Measurements from ENCODE around the gene KMT2A. TPM values are rescaled to one million over a fixed set of nuclear protein-coding genes. Genes with fewer than 3 reads are reported as not detected.

KMT2A gene
- total and polyA plus RNA-seq, 8 donors, result 4.5 to 98.2 (median 25.9) TPM

- Histone ChIP-seq H3K27me3 (no peaks in the 10 kb centered on the region), H3K4me1 (peaks cover 42 to 96% (median 81%) of the 10 kb centered on the region in 4 donors), H3K9me3 (no peaks in the 10 kb centered on the region), H3K4me3 (no peak overlapping the region), H3K36me3 (peaks cover 0 to 5% (median 0%) of the 10 kb centered on the region in 4 donors), H3K27ac (no peak overlapping the region)
- WGBS, 5 donors, result 21 to 38% (median 27%) methylated on average over 3 of the region's 3 CpGs
- intact Hi-C loops (cut with DNase I; ENCODE audit: low total_unique reads), result no loop called here
- no peak for DNase-seq
- TF ChIP-seq EP300 (IDR thresholded peaks at IDR 0.05), result no peak
Measured at GRCh38 chr11:118441770-118442275, 5.5 kb downstream of the KMT2A start.

- no peak overlapping the region for H3K27ac ChIP-seq
- WGBS, 5 donors, result 44 to 63% (median 57%) methylated on average over 3 of the region's 3 CpGs
- peaks cover 0 to 5% (median 0%) of the 10 kb centered on the region in 4 donors for H3K36me3 ChIP-seq
- H3K9me3 ChIP-seq, result no peaks in the 10 kb centered on the region
- H3K27me3 ChIP-seq, result no peaks in the 10 kb centered on the region
- H3K4me3 ChIP-seq, result no peak overlapping the region
- intact Hi-C loops (cut with DNase I; ENCODE audit: low total_unique reads), result no loop called here
- TF ChIP-seq EP300 (IDR thresholded peaks at IDR 0.05), result no peak
- no peak for TF ChIP-seq POLR2A (IDR thresholded peaks at IDR 0.05)
- TF ChIP-seq CTCF (IDR thresholded peaks at IDR 0.05), result no peak
- TF ChIP-seq POLR2AphosphoS5 (IDR thresholded peaks at IDR 0.05), result no peak
- no peak for DNase-seq
- peaks cover 41 to 92% (median 78%) of the 10 kb centered on the region in 4 donors for H3K4me1 ChIP-seq
Measured at GRCh38 chr11:118442301-118442700, 6.0 kb downstream of the KMT2A start.

GRCh38 chr11:118442908-118443589 lies 6.8 kb downstream of the KMT2A start:
- WGBS, 5 donors, result 74 to 84% (median 78%) methylated on average over 4 of the region's 4 CpGs
- DNase-seq, result no peak
- no peaks in the 10 kb centered on the region for H3K27me3 ChIP-seq
- H3K4me3 ChIP-seq, result no peak overlapping the region
- no peak for TF ChIP-seq POLR2AphosphoS5 (IDR thresholded peaks at IDR 0.05)
- TF ChIP-seq POLR2A (IDR thresholded peaks at IDR 0.05), result no peak
- TF ChIP-seq EP300 (IDR thresholded peaks at IDR 0.05), result no peak
- no peak for TF ChIP-seq CTCF (IDR thresholded peaks at IDR 0.05)
- intact Hi-C loops (cut with DNase I; ENCODE audit: low total_unique reads), result no loop called here
- H3K9me3 ChIP-seq, result no peaks in the 10 kb centered on the region
- H3K4me1 ChIP-seq, result peaks cover 34 to 89% (median 73%) of the 10 kb centered on the region in 4 donors
- peaks cover 0 to 11% (median 0%) of the 10 kb centered on the region in 4 donors for H3K36me3 ChIP-seq
- H3K27ac ChIP-seq, result no peak overlapping the region

- intact Hi-C loops (cut with DNase I; ENCODE audit: low total_unique reads), result no loop called here
- H3K27ac ChIP-seq, result no peak overlapping the region
- 64 to 73% (median 68%) methylated on average over 2 of the region's 2 CpGs for WGBS, 5 donors
- no peak for DNase-seq
- TF ChIP-seq EP300 (IDR thresholded peaks at IDR 0.05), result no peak
- no peak for TF ChIP-seq POLR2A (IDR thresholded peaks at IDR 0.05)
- no peak for TF ChIP-seq CTCF (IDR thresholded peaks at IDR 0.05)
- TF ChIP-seq POLR2AphosphoS5 (IDR thresholded peaks at IDR 0.05), result no peak
- no peaks in the 10 kb centered on the region for H3K9me3 ChIP-seq
- peaks cover 0 to 11% (median 0%) of the 10 kb centered on the region in 4 donors for H3K36me3 ChIP-seq
- peaks cover 27 to 89% (median 69%) of the 10 kb centered on the region in 4 donors for H3K4me1 ChIP-seq
- H3K27me3 ChIP-seq, result no peaks in the 10 kb centered on the region
- no peak overlapping the region for H3K4me3 ChIP-seq
Measured at GRCh38 chr11:118443590-118444218, 7.4 kb downstream of the KMT2A start.
